Activated CD4-positive, alpha-beta T cell treated with anti-CD3 and anti-CD28 coated beads, Interleukin-10, Interleukin-2, amounts not matched to agents 100 ng/mL and 50 ng/mL, durations not matched to agents 16 hours and 8 hours (primary cell): ENCODE results near the gene GDF10.

Experiments
- DNase-seq: peaks from one replicate; pipeline ENCODE4 v3.0.0-alpha.2; 2020

Gene GDF10

DNA sequence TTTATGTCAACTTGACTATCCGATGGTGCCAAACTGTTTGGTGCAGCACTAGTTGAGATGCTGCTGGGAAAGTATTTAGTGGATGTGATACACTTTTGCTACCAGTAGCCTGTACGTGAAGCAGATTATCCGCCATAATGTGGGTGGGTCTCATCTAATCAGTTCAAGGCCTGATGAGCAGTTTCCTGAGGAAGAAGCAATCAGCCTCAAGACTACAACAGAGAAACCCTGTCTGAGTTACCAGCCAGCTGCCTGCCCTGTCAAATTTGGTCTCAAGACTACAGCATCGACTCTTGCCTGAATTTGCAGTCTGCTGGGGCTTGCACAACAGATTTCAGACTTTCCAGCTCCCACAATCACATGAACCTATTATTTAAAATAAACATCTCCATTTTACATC is 37.3 kb downstream of the GDF10 start:
- DNase-seq: no peak

DNA sequence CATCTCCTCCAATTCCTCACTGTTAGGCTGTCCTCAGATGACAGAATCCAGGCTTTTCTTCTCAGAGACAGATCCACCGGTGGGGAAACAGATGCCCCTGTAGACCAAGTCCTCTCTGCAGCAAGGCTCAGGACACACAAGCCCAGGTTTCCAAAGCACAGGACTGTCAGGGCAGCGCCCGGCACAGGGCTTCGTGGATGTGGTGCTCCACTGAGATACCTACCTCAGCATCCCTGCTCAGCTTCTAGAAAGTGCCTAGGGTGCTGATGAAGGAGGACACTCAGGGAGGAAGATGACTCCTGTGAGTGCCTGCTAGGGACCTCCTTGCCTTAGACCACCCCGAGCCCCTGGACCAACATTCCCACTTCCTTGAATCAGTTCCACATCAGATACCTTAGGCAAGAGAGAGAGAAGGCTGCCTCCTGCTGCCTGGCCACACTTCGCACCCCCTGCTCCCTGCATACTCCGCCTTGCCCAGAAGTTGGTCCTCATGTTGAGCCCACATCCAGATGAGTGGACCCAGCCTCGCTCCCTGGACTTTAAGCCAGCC is 39.3 kb downstream of the GDF10 start:
- no peak for DNase-seq

DNA sequence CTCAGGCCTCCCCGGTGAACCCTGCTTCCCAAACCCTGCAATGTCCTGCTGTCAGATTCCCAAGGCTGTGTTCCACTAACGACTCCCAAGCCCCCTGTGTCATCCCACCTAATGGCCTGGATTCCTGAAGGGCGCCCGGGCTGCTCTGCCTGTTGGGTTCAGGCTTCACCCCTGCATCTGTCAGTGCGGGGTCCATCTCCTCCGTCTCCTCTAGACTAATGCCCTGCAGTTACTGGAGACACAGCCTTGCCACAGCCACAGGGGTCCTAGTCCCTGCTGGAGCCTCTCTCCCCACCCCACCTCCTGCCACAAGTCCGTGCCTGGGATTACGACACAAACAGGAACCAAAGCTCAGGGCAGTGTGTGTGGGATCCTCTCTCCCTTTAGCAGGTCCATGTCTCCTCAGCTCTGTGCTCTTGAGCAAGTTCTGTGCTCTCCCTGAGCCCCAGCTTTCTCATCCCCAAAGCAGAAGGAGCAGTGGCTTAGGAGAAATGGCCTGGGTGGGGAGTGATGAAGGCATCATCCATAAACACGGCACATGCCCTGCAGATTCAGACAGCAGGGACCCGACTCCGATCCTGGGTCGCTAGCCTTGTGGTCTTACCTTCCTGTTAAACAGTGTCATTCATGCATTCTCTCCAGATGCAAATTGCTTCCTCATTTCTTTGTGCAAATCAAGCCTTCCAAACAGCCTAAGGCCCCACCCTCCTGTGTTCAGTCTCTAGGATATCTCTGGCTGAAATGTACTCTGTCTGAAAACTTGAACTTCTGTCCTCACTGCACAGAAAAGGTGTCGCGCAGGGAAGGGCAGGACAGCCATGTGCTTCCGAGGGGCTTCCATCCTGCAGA is 40.0 kb downstream of the GDF10 start:
- no peak for DNase-seq

DNA sequence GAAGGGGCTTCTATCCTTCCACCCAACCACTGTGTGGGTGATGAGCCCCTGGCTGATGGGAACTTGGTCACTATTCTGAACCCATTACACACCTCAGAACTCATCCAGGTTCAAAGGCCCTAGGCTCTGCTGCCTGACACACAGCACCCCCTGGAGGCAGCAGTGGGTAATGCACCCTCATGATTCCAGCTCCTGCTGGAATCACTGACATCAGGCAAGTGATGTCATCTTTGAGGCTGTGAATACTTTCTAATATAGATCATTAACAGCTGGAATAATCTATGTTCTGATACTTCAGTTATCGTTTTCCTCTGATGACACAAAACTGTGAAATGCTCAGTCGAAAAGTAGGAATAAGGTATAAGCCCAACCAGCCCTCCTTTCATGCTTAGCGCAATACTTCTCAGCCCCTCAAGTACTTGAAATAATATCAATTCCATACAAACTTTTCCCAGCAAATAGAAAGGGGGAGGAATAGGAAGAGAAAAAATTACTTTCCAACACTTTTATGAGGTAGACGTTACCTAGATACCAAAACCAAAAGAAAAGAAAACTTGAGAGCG is 40.7 kb downstream of the GDF10 start:
- DNase-seq: peak; percentile 68

DNA sequence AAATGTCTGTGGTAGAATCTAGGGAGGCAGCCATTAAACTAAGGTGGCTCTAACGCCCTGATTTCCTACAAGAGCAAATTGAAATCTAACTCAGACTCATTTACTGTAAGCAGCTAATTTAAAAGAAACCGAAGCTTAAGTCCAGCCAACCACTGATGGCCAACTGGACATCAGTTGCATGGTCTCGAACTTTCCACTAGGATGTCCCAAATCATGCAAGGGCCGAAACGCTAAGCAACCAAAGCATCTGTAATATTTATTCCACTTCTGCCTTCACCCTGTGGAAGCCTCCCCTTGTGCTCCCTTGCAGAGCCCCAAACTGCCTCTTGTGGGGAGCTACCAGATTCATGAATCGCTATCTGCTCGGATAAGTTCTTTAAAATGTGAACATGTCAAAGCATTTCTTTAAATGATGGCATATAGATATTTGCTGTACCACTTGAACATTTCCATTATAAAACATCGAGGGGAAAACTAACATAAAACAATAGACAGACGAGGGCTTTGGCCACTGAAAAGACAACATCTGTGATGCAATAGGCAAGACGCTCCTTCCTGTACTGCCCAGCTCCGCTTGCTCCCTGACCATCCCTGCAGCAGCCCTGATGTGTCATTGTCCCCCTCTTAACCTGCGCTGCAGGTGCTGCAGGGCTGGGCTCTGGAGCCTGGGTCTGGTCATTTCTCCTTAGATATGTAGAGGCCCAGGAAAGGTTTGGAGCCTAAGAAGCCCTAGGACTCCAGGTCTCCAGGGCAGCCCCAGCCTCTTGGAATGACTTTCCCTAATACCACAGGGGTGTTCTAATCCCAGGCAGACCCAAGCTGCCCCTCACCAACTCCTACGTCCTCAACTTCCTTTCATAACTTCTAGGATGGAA is 45.2 kb downstream of the GDF10 start:
- DNase-seq: no peak

DNA sequence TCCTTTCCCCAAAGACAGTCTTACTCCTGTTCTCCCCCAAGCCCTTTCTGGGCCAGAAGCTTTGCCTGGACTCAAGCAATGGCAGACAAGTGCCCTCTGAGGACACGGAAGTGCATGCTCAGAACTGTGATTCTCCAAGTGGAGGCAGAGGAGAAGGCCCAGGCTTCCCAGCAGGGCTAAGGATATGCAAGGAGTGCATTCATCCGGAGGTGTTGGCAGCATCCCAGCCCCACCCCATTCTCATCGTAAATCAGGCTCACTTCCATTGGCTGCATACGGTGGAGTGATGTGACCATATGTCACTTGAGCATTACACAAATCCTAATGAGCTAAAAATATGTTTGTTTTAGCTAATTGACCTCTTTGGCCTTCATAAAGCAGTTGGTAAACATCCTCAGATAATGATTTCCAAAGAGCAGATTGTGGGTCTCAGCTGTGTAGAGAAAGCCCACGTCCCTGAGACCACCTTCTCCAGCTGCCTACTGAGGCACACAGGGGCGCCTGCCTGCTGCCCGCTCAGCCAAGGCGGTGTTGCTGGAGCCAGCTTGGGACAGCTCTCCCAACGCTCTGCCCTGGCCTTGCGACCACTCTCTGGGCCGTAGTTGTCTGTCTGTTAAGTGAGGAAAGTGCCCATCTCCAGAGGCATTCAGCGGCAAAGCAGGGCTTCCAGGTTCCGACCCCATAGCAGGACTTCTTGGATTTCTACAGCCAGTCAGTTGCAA is 46.7 kb downstream of the GDF10 start:
- DNase-seq: no peak

DNA sequence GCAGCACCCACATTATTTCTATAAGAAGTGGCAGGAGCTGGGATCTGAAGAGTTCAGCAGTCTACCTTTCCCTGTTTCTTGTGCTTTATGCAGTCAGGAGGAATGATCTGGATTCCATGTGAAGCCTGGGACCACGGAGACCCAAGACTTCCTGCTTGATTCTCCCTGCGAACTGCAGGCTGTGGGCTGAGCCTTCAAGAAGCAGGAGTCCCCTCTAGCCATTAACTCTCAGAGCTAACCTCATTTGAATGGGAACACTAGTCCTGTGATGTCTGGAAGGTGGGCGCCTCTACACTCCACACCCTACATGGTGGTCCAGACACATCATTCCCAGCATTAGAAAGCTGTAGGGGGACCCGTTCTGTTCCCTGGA is 47.3 kb downstream of the GDF10 start:
- DNase-seq: no peak

DNA sequence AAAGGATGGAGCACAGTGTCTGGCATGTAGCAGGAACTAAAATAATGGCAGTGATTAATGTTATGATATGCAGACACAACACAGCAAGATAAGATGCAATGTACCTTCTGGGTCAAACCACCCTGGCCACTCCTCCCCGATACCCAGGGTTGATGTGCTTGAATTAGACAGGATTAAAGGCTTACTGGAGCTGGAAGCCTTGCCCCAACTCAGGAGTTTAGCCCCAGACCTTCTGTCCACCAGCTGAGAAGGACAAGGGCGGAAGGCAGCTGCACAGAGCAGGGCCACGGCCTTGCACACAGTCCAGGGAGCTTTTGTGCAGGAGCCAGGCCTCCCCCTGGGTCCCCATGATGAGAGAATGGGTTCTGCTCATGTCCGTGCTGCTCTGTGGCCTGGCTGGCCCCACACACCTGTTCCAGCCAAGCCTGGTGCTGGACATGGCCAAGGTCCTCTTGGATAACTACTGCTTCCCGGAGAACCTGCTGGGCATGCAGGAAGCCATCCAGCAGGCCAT is 48.2 kb downstream of the GDF10 start, which contains the start of gene RBP3:
RBP3 (plus strand) TSS at position 226 of the 514 bp plus-strand sequence; CDS start at position 348, 122 bp downstream.
- DNase-seq: no peak

DNA sequence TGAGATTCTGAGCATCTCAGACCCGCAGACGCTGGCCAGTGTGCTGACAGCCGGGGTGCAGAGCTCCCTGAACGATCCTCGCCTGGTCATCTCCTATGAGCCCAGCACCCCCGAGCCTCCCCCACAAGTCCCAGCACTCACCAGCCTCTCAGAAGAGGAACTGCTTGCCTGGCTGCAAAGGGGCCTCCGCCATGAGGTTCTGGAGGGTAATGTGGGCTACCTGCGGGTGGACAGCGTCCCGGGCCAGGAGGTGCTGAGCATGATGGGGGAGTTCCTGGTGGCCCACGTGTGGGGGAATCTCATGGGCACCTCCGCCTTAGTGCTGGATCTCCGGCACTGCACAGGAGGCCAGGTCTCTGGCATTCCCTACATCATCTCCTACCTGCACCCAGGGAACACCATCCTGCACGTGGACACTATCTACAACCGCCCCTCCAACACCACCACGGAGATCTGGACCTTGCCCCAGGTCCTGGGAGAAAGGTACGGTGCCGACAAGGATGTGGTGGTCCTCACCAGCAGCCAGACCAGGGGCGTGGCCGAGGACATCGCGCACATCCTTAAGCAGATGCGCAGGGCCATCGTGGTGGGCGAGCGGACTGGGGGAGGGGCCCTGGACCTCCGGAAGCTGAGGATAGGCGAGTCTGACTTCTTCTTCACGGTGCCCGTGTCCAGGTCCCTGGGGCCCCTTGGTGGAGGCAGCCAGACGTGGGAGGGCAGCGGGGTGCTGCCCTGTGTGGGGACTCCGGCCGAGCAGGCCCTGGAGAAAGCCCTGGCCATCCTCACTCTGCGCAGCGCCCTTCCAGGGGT is 48.9 kb downstream of the GDF10 start:
- DNase-seq: no peak

DNA sequence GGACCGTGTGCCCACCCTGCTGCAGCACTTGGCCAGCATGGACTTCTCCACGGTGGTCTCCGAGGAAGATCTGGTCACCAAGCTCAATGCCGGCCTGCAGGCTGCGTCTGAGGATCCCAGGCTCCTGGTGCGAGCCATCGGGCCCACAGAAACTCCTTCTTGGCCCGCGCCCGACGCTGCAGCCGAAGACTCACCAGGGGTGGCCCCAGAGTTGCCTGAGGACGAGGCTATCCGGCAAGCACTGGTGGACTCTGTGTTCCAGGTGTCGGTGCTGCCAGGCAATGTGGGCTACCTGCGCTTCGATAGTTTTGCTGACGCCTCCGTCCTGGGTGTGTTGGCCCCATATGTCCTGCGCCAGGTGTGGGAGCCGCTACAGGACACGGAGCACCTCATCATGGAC is 49.5 kb downstream of the GDF10 start:
- DNase-seq: no peak

DNA sequence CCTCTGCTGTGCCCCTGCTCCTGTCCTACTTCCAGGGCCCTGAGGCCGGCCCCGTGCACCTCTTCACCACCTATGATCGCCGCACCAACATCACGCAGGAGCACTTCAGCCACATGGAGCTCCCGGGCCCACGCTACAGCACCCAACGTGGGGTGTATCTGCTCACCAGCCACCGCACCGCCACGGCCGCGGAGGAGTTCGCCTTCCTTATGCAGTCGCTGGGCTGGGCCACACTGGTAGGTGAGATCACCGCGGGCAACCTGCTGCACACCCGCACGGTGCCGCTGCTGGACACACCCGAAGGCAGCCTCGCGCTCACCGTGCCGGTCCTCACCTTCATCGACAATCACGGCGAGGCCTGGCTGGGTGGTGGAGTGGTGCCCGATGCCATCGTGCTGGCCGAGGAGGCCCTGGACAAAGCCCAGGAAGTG is 50.0 kb downstream of the GDF10 start:
- no peak for DNase-seq

DNA sequence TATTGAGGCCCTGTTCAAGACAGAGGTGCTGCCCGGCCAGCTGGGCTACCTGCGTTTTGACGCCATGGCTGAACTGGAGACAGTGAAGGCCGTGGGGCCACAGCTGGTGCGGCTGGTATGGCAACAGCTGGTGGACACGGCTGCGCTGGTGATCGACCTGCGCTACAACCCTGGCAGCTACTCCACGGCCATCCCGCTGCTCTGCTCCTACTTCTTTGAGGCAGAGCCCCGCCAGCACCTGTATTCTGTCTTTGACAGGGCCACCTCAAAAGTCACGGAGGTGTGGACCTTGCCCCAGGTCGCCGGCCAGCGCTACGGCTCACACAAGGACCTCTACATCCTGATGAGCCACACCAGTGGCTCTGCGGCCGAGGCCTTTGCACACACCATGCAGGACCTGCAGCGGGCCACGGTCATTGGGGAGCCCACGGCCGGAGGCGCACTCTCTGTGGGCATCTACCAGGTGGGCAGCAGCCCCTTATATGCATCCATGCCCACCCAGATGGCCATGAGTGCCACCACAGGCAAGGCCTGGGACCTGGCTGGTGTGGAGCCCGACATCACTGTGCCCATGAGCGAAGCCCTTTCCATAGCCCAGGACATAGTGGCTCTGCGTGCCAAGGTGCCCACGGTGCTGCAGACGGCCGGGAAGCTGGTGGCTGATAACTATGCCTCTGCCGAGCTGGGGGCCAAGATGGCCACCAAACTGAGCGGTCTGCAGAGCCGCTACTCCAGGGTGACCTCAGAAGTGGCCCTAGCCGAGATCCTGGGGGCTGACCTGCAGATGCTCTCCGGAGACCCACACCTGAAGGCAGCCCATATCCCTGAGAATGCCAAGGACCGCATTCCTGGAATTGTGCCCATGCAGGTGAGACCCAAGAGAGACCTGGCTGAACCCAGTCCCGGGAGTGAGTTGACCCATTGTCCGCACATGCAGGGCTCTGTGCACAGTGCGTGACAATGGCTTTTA is 51.0 kb downstream of the GDF10 start:
- DNase-seq: no peak

DNA sequence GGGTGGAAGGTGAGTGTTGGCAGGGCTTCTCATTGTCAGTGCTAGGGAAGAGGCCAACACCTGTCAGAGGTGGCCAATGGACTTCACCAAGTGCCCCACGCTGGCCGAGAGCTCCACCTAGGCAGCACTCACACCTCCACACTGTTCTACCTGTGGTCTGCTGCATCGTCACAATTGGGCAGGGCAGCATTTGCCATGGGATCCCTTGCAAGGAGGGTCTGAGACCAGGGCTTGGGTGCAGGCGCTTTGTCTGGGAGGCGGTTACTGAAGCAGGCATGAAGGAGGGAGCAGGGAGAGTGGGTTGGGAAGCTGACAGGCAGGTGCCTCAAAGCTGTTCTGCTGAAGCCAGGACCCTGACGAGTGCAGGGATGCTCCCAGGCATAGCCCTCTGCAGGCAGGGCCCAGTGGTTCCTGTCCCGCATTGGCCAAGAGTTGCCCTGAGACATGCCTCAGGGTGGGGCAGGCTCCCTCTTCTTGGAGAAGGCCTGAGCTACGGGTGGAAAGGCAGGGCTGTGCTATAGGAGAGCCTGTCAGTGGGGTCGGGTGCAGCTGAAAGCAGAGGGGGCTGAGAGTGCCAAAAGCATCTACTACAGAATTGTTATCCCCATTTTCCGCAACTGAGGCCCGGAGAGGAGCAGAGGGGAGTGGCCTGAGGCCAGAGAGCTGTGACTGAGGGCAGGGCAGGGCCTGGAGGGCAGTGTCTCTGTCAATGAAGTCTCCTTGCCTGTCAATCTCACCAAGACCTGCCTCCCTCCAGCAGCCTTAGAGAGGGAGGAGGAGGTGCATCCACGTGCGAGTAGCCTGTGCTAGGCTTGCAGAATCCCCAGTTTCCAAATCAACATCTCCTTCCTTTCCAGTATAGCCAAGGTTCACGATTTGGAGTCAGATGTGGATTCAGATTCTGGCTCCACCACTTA is 52.2 kb downstream of the GDF10 start:
- no peak for DNase-seq

DNA sequence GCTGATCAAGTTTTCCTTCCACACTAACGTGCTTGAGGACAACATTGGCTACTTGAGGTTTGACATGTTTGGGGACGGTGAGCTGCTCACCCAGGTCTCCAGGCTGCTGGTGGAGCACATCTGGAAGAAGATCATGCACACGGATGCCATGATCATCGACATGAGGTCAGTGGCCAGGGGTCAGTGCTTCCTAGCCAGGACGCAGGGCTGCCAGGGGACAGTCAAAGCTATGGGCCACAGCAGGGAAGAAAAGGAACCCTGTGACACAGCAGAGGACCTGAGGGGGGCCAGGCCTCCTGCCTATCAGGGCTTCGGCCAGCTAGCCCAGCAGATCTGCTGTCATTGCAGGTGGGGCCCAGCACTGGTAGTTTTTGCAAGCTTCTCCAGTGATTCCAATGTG is 53.4 kb downstream of the GDF10 start:
- no peak for DNase-seq

DNA sequence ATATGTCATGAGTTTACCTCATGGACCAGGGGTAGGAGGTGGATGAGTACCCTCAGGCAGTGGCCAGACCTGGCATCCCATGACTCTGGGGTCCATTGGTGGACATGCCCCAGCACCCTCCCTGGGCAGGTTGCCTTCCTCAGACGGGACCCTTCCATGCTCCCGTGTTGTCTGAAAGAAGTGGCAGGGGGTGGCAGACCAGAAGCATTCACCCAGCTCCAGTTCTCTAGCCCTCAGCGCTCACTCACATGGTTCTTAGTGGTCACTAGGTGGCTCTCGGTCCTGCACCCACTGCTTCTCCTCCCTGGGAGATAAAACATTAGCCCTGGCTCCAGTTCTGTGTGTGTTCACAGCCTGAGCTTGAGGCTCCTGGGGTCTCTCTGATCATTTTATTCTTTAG is 54.2 kb downstream of the GDF10 start:
- no peak for DNase-seq

DNA sequence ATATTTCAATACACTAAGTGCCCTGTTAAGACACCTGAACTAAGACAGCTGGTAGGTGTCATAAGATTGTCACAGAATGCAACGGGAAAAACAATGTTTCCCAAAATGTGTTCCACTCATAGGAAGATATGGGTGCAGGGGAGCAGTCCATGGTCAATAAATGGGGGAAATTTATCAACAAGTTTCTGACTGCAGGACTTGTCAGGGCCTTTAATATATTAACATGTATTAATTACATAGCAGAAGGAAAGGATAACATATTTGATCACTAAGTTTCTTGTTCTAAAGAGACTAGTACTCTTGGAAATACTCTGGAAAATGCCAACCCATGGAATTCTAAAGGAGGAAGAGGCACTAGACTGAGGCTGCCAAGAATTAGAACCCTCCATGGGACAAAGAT is 54.9 kb downstream of the GDF10 start:
- DNase-seq: no peak

DNA sequence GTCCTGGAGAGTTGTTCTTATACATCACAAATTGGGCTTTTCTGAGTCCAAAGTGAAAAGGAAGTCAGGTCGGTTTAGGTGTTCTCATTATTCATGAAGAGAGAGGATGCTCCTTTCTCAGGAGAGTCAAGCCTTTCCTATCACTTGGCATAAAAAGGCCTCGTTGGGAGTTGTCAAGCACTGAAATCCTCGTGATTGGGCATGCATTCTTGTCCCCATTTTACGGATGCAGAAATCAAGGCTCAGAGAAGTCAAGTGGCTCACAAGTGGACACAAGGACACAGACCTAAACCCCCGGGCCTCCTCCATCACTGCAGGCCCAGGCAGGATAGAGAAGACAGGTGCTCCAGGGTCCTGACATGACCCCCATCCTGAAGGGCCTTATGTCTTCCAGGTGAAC is 56.7 kb downstream of the GDF10 start:
- DNase-seq: no peak

DNA sequence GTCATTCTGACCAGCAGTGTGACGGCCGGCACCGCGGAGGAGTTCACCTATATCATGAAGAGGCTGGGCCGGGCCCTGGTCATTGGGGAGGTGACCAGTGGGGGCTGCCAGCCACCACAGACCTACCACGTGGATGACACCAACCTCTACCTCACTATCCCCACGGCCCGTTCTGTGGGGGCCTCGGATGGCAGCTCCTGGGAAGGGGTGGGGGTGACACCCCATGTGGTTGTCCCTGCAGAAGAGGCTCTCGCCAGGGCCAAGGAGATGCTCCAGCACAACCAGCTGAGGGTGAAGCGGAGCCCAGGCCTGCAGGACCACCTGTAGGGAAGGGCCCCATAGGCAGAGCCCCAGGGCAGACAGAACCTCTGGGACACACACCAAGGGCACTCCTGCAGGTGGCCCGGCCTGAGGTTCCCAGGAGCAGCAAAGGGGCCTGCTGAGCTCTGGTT is 57.2 kb downstream of the GDF10 start:
- no peak for DNase-seq

DNA sequence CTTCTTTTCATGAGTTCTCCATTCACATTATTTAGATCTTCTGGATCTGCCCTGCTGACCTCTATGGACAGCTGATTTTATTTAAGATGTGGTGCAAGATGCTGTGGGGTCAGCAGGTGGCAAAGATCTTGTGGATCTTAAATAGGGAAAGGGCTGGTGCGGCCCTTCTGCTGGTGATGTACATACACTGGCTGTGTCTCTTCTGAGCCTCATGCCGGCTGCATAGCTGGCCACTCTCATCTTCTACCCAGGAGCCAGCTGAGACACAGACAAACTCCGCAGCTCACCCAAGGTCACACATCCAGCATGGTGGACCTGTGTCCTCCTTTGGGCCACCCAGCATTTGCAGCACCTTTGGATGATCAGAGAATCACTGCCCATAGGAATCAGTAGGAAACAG is 57.9 kb downstream of the GDF10 start:
- no peak for DNase-seq
